GM21723 (cell line): ENCODE data around the gene VTN.

Experiments
- ATAC-seq: cut with Tn5 transposase; IDR thresholded peaks from one replicate; pipeline ENCODE4 v1.9.1; 2021; ENCODE audit warnings: mild to moderate bottlenecking, moderate library complexity; ENCODE audit not compliant: unreplicated experiment

Gene VTN

GRCh38 chr17:28324781-28325180 lies 45.3 kb downstream of the VTN start:
- no peak for ATAC-seq

- no peak for ATAC-seq
These were observed 45.8 kb downstream of the VTN start for GRCh38 chr17:28324267-28324745.

- no peak for ATAC-seq
These were observed 49.7 kb downstream of the VTN start for GRCh38 chr17:28320215-28321061.

- ATAC-seq, result no peak
These were observed 50.5 kb downstream of the VTN start for GRCh38 chr17:28319598-28319935.

DNA sequence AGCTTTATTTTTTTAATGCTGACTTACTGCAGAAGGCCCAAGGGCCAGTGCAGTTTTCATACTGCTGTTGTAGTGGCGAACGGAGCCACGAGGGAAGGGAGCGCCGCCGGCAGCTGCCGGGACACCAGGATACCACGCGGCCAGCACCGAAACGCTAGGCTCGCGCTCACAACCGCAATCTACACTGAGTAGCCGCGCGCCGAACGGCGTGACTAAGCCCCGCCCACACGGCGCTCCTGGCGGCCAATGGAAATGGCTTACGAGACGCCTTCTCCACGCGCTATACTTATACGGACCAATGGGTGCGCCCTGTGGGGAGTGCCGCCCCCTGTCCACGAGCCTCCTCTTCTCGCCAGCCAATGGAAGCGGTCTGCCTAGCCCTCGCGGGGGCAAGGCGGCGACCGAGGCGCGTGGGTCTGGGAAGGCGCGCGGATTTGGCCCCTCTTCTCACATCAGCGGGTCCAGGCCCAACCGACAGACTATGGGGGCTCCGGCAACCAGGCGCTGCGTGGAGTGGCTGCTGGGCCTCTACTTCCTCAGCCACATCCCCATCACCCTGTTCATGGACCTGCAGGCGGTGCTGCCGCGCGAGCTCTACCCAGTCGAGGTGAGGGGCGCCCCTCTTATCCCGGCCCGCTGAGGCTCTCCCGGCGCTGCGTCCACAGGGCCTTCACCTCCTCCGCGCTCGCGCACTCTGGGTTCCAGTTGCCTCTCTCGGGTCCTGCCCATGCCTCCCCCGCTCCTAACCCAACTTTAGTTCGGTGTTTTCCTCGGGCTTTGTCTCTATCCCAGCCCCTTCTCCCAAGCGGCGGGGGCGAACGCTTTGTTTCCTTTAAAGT lies 51.1 kb downstream of the VTN start, which contains the start of gene TMEM97:
TMEM97 (plus strand) TSS at position 442 of the 839 bp plus-strand sequence; CDS start at position 482, 40 bp downstream.
- peak; percentile 93 for ATAC-seq

- ATAC-seq, result peak; percentile 9
These were observed 51.9 kb downstream of the VTN start for GRCh38 chr17:28317966-28318758.
